GM21529 (cell line): ENCODE measurements around the gene NUDT2.
"Not testable (repeated sequence)": the region's sequence is repeated elsewhere in the genome, so short reads cannot be mapped to it uniquely, and the experiment has no call there.

ENCODE experiments used
- ATAC-seq: cut with Tn5 transposase; IDR thresholded peaks from one replicate; pipeline ENCODE4 v1.9.1; 2021; ENCODE audit not compliant: unreplicated experiment

The NUDT2 gene

DNA sequence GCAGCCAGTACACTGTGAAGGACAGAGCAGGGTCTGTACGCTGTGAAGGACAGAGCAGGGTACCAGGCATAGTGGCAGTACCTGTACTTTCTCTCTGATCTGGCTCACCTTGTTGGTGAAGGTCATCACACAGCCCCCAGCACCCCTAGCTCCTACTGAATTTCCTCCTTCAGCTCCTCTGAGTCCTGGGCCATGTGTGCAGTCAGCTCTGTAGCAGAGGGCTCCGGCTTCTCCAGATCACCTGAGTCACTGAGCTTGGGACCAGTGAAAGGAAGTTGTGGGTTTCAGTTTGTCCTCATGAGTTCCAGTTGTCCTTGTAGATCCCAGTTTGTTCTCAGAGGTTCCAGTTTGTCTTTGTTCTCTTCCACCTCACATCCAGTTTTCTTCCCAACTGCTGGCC, 5.5 kb downstream of the NUDT2 start:
- no peak for ATAC-seq

DNA sequence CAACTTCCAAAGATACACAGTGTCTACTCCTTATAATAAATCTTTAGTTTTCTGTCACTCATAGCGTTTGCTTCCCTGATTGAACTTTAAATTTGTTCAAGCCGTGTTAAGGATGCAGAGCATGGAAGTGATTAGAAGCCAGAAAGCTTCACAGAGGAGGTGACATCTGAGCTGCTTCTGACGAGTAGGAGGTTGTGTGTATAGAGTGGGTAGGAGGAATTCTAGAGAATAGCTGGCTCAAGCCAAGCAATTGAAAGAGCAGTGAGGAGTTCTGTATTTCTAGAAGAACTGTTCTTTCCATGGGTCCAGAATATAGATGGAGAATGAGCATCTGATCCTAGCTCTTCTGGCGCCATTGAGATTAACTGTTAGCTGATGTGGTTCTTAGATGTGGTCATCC, 6.0 kb downstream of the NUDT2 start:
- no peak for ATAC-seq

- ATAC-seq, result no peak
Measured at GRCh38 chr9:34337403-34337802, 8.0 kb downstream of the NUDT2 start.

DNA sequence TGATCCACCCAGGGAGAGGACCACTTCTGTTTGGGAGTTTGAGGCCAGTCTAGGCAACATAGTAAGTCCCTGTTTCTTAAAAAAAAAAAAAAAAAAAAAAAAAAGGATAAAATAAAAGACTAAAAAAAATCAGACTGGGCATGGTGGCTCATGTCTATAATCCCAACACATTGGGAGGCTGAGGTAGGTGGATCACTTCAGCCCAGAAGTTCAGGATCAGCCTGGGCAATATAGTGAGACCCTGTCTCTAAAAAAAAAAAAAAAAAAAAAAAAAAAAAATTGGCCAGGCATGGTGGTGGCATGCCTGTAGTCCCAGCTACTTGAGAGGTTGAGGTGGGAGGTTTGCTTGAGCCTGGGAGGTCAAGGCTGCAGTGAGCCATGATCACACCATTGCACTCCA, 8.7 kb downstream of the NUDT2 start:
- not testable (repeated sequence) for ATAC-seq

DNA sequence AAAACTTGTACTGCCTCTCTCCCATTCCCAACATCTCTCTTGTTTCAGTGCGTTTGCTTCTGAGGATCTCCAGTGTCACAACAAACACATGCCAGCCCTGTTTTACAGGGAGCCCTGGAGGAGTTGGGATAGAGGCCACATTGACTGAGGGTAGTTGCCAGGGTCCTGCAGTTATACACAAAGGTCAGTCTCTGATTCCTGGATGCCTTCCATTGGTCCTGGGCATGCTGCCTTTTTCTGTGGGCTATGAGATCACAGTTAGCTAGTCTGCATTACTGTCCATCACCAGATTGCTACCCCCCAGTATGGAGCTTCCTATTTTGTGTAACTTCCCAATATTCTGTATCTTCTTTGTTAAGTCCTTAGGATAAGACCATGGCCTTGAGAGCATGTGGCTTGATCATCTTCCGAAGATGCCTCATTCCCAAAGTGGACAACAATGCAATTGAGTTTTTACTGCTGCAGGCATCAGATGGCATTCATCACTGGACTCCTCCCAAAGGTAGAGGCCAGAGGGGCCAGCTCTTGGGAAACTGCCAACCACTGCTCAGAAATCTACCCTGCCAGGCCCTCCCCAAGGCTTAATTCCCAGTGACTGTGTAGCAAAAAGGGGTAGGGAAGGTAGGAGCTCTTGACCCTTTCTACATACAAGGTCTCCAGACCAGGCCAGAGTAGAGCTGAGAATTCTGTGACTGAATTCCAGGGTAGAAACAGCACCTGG, 9.5 kb downstream of the NUDT2 start:
- no peak for ATAC-seq

GRCh38 chr9:34341659-34342295, 12.4 kb downstream of the NUDT2 start:
- ATAC-seq, result no peak

DNA sequence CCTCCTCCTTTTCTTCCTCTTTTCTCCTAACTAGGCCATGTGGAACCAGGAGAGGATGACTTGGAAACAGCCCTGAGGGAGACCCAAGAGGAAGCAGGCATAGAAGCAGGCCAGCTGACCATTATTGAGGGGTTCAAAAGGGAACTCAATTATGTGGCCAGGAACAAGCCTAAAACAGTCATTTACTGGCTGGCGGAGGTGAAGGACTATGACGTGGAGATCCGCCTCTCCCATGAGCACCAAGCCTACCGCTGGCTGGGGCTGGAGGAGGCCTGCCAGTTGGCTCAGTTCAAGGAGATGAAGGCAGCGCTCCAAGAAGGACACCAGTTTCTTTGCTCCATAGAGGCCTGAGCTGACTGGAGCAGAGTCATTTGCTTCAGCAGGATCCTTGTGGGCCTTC, 13.7 kb downstream of the NUDT2 start:
- ATAC-seq, result no peak

DNA sequence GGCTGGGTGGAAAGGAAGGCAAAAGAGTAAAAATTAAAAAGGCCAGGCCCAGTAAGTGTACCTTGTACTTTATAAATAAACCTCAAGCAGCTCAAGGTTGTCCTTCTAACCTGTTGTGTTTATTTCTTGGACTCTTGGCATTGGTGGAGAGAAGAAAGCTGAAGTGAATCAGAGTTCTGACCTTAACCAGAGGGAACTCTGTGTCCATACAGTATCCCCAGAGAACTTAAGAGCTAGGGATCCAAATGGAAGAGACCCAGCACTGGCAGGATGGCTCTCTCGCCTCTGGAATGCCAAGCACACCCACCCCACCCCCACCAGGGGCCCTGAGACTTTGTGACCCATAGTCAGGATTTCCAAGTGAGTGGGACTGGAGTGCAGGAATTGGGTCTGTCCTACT, 14.2 kb downstream of the NUDT2 start:
- no peak for ATAC-seq

DNA sequence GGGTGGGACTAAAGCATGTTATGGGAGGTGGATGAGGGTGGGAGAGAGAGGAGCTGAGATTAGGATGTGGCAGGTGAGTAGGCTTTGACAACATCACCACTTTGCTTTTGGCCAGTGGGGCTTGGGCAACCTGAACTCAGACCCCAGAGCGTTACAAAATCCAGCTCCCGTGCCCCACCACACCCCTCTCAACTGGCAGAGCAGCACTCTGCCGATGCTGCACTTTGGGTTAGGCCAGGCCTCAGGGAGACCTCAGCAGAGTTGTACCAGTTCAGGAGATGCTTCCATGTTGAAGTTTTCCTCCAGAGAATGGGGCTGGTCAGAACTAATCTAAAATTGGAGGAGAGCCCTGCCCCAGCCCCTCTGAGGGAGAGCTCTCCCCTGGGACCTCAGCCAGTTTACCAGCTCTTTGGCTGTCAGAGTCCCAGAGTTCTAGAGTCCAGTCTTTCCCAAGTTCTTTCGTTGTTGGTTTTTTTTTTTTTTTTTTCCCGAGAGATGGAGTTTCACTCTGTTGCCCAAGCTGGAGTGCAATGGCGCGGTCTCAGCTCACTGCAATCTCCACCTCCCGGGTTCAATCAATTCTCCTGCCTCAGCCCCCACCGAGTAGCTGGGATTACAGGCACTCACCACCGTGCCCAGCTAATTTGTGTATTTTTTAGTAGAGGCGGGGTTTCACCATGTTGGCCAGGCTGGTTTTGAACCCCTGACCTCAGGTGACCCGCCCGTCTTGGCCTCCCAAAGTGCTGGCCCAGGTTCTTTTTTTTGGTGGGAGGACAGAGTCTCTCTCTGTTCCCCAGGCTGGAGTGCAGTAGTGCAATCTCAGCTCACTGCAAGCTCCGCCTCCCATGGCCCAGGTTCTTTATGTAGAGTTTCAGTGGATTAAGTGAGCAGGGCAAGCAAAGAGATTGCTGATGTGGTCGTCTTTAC, 17.8 kb downstream of the NUDT2 start:
- ATAC-seq, result no peak

DNA sequence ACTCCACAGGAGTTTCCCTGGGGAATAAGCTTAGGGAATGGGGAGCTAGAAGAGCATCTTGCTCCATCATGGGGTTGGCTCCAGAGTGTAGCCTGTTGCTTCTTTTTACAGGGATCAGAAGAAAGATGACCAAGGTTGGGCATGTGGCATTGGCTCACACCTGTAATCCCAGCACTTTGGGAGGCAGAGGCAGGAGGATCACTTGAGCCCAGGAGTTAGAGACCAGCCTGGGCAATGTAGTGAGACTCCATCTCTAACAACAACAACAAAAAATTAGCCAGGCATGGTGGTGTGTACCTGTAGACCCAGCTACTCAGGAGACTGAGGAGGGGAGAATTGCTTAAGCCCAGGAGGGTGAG, 18.4 kb downstream of the NUDT2 start:
- no peak for ATAC-seq

DNA sequence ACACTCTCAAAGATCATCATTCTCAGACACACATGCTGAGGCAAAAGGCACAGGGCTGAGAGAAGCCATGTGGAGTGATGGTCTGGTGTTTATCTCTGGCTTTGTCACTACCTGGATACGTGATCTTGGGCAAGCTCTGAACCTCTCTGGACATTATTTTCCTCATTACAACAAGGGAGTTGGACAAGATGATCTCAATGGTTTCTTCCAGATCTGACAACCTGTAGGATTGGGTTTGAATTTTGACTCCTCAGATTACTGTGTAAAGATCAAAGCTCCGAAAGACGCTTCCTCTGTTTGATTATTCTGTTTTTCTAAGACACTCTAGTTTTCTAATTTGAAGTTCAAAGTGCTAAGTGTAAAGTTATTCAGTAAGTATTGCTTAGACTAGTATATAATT, 20.0 kb downstream of the NUDT2 start:
- no peak for ATAC-seq

GRCh38 chr9:34352122-34352652, 22.8 kb downstream of the NUDT2 start:
- ATAC-seq, result not testable (repeated sequence)

DNA sequence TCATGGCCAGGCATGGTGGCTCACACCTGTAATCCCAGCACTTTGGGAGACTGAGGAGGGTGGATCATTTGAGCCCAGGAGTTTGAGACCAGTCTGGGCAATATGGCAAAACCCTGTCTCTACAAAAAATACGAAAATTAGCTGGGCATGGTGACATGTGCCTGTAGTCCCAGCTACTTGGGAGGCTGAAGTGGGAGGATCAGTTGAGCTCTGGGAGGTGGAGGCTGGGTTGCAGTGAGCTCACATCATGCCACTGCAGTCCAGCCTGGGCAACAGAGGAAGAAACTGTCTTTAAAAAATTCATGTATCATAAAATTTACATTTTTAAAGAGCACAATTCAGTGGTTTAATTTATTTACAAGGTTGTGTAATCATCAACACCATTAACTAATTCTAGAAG, 23.6 kb downstream of the NUDT2 start:
- ATAC-seq, result not testable (repeated sequence)

GRCh38 chr9:34362614-34363214, 33.3 kb downstream of the NUDT2 start:
- no peak for ATAC-seq

DNA sequence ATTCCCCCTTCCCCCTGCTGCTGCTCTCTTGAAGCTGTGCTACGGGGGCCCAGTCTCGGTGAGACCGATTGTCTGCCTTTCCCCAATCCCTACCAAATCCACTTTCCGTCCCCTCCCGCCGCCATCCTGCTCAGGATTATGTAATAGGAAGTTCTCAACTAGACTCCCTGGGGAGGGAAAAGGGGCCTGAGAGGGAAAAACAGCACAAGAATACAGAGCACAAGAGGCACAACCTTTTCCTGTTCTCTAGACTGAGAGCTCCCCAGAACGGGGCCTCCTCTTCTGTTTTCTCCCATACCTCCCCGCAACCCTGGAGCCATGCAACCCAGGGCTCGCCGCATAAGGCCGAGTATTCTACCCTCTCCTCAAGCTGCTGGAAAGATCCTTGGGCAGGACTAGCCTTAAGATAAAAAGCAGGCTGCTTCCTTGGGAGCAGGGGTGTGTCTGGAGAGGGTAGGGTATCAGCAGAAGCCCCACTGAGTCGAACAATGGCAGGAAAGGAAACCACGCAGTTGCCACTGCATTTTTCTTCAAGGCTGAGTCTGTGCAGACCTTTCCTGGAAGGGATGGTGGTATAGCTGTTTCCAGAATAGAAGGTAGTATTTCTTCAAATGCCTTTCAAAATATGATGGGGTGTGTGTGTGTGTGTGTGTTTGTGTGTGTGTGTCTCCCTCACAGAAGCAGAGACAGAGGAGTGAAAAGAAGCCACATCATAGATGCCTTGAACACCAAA, 34.4 kb downstream of the NUDT2 start:
- ATAC-seq, result no peak

- no peak for ATAC-seq
Measured at GRCh38 chr9:34365282-34365681, 35.9 kb downstream of the NUDT2 start.

DNA sequence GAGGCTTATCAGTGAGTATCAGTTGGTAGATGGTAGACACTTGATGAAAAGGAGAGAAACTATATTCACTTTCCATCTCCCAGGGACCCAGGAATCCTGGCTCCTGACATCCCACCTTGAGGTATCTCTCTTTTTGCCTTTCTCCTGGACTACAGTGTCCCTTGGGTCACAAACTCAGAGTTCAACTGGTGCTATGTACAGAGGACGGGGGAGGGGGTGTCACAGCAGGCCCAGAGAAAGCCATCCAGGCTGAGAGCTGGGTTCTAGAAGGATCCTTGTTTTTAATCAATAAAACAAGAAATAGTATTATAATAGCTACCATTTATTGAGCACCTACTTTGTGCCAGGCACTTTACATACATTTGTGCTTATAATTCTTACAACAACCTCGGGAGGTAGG, 37.0 kb downstream of the NUDT2 start:
- no peak for ATAC-seq

DNA sequence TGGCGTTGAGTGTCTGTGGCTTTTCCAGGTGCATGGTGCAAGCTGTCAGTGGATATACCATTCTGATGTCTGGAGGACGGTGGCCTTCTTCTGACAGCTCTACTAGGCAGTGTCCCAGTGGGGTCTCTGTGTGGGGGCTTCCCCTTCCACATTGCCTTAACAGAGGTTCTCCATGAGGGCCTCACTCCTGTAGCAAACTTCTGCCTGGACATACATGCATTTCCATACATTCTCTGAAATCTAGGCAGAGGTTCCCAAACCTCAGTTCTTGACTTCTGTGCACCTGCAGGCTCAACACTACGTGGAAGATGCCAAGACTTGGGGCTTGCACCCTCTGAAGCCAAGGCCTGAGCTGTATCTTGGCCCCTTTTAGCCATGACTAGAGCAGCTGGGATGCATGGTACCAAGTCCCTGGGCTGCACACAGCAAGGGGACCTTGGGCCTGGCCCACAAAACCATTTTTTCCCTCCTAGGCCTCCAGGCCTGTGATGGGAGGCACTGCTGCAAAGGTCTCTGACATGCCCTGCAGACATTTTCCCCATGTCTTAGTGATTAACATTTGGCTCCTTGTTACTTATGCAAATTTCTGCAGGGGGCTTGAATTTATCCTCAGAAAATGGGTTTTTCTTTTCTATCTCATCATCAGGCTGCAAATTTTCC, 38.5 kb downstream of the NUDT2 start:
- not testable (repeated sequence) for ATAC-seq

DNA sequence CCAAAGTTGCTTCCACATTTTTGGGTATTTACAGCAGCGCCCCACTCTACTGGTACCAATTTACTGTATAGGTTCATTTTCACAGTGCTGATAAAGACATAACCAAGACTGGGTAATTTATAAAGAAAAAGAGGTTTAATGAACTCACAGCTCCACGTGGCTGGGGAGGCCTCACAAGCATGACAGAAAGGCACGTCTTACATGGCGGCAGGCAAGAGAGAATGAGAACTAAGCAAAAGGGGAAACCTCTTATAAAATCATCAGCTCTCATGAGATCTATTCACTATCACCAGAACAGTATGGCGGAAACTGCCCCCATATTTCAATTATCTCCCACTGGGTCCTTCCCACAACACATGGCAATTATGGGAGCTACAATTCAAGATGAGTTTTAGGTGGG, 39.4 kb downstream of the NUDT2 start:
- not testable (repeated sequence) for ATAC-seq

DNA sequence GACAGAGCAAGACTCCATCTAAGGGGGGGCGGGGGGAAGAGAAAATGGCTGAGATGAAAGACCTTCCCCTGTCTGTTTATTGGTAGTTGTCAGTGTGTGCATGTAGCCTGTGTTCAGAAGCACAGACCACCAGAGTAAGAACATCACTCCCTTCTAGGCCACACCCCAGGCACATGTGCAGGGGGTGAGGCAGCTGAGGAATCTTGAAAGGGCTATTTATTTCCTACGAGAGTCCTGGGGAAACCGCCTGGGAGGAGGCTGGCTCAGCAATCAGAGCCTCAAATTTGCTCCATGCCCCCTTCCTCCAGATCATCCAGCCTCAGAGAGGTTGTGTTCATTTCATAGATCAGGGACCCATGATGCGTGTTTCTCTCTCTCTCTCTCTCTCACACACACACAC, 40.3 kb downstream of the NUDT2 start:
- no peak for ATAC-seq
